HG03097 (cell line): ENCODE data around the gene EVC.

ENCODE experiments used
- ATAC-seq: cut with Tn5 transposase; IDR thresholded peaks from one replicate; pipeline ENCODE4 v1.9.1; 2021; ENCODE audit not compliant: unreplicated experiment, low FRiP score

Gene EVC

DNA sequence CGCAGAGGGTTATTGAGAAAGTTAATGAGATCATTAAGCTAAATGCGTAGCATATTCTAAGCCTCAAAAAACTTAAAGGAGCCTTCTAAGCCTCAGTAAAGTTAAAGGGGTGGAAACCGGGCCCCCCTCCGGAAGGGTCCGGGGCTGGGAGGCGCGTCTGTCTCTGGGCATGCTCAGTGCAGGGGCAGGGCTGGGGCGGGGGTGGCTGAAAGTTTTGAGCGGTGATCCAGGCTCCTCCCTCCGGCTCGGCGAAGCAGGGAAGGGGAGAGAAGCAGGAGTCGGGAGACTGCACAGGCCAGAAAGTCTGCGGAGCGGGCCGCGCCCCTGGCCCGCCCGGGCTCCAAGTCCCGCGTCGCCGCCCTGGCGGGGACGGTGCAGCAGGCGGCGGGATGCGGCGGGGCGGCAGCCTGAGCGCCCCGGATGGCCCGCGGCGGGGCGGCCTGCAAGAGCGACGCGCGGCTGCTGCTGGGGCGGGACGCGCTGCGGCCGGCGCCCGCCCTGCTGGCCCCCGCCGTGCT, at the start of gene EVC:
TSS of gene EVC (plus strand) at position 241 of the 518 bp plus-strand sequence. CDS start at position 421, 180 bp downstream.
- no peak for ATAC-seq

DNA sequence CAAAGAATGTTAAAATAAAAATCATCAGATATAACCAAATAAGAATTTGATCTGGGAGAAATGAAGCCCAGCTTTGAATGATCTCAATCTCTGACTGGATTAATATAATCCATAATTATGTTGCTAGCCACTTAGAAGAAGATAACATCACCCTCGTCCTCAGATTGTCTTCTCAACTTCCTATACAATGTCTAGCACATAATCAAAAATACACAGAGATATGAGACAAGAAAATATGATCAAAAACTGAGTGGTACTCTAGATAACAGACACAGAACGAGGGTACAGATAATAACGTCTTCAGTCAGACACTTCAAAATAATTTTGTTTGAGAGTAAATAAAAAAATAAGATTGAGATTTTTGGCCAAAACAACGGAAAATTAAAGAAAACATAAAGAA, 49.8 kb upstream of the EVC start:
- no peak for ATAC-seq

DNA sequence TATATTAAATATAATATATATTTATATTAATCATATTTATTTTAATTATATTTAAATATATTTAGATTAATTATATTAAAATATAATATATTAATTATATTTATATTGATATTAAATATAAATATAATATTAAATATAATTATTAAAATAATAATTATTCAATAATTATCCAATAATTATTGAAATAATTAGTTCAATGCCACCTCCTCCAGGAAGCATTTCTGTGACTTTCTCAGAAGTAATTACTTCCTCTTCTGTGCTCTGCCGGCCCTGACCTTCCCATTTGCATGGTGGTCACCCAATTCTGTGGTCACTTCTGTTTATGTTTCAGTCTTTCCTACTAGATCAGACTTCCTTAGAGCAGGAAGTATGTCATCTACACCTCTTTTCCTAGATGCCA, 48.4 kb upstream of the EVC start:
- ATAC-seq: no peak

DNA sequence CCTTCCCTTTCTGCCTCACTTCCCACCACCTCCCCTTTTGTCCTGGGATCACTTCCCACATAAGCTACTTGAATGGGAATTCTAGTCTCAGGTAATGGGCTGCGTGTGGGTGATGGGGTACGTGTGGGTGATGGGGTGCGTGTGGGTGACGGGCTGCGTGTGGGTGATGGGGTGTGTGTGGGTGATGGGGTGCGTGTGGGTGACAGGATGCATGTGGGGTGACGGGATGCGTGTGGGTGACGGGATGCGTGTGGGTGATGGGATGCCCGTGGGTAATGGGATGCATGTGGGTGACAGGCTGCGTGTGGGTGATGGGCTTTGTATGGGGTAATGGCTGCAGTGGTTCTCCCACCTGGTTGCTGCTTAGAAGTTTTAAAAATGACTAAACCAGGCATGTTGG, 46.2 kb upstream of the EVC start:
- no peak for ATAC-seq

DNA sequence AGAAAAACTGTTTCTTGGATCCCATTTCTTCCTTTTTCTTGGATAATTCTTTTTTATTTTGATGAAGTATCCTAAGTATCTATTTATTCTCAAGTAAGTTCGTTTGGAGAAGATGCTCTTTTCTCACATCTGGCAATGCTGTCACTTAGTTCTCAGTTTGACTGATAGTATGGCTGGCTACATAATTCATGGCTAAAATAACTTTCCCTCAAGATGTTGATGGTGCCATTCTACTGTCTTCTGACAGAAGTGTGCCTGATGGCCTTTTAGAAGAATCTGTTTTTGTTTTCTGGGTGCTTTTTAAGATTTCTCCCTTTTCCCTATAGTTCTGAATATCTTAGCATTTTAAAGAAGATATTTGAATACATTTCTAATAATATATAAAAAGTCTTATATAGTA, 44.3 kb upstream of the EVC start:
- no peak for ATAC-seq

DNA sequence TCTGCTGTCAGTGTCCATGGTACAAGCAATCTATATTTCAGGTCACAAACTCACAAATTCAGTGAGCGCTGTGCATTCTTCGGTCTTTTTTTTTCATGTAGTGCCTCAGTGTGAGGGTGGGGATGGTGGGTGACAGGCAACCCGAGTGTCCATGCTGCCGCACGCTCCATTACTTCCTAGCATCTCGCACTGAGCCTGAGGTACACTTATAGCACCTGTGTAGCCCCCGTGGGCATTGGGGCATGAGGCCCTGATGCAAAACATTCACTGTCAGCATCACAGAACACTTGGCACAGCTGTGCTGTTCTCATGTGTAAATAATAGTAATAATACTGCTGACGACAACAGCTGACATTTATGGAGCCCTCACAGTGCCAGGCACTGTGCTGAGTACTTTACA, 34.2 kb upstream of the EVC start:
- ATAC-seq: no peak

DNA sequence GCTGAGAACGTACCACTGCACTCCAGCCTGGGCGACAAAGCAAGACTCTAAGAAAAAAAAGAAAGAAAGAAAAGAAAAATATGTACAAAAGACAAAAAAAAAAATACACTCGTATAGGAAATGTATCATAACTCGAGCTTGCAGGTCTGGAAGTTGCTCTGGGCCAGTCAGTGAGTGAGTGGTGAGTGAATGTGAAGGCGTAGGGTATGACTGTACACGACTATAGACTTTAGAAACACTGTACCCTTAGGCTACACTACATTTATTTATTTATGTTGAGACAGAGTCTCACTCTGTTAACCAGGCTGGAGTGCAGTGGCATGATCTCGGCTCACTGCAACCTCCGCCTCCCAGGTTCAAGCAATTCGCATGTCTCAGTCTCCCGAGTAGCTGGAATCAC, 32.0 kb upstream of the EVC start:
- no peak for ATAC-seq

DNA sequence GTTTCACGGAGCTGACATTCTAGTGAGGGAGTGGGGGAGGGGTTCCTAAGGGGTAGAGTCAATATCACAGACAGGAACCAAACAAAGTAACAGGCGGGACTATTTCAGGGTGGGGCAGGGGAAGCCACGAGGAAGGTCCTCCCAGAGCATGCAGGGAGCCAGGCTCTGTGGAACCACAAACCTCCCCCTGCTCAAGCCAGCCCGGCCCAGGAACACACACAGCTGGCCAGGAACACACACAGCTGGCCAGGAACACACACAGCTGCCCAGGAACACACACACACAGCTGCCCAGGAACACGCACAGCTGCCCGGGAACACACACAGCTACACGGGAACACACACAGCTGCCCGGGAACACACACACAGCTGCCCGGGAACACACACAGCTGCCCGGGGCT, 27.4 kb upstream of the EVC start:
- no peak for ATAC-seq

DNA sequence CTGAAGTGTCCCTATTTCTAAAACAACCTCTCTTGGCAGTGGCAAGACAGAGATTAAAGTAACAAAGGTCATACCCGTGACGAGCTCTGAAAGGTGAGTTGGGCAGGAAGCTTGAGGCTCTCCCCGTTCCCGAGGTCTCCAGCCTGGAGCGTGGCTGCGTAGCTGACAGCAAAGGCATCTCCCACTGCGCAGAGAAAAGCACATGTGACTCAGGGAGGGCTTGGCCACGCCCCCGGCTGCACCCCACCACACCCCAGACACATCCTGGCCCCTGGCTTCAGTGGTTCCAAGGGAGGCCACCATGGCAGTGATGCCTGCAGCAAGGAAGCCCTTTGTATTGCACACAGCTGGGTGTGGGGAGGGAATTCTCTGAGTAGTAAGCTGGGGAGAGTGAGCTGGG, 25.7 kb upstream of the EVC start:
- no peak for ATAC-seq

DNA sequence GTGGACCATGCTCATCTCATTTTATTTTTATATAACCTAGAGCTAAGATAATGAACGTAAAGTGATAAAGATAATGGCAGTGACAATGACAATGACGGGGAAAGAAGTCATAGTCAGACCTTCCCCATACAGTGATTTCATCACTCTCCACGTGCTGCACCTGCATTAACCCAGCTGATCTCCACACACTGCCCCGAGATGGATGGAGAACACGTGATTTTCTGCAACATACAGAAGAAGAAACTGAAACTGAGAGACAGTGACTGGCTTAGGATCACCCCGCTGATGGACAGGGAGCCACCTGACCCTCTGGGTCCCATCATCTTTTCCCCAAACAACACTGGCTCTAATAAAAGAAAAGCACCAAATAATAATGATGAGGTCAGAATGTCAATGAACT, 24.7 kb upstream of the EVC start:
- ATAC-seq: no peak

DNA sequence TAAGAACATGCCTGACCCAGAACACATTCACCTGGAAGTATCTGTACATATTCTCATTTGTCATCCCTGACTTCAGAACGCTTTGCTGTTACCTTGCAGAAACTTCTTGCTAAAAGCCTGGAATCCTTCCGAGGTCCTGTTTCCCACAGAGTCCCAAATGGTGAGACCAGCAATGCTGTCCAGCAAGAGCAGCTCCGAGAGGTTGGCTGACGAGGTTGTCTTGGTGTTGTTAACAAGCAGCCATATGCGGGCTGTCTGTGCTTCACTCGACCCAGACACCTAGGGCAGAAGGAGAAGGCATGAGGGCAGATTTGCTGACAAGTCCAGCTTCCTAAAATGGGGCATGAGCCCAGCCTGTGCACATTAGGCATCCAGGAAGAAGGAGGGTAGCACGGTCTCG, 21.9 kb upstream of the EVC start:
- ATAC-seq: no peak

DNA sequence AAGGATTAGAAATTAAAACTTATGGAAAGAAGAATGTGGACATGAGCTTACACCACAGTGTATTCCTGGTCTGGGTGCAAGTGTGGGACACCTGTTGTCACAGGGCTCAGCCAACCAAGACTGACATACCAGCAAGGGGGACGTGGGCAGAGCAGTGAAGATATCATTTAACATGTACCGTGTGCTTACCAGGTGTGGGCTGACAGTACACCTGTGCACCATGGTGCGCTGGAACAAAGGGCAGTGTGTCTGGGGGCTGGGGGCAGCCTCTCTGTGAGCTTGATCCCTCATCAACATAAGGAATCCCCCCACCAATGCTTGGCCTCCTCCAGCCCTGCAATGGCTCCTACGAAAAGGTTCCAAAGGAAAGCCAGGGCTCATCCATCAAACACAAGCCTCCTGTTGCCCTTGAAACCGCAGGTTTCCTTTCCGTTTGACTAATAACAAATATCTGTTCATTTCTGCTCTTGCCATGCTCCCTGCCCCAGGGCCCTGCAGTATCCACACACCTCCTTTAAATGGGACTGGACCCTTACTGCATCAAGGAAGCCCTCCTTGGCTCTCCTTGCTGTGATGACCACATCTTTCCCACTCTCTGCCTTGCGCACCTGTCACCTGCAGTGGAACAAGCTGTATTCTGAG, 19.4 kb upstream of the EVC start:
- no peak for ATAC-seq

DNA sequence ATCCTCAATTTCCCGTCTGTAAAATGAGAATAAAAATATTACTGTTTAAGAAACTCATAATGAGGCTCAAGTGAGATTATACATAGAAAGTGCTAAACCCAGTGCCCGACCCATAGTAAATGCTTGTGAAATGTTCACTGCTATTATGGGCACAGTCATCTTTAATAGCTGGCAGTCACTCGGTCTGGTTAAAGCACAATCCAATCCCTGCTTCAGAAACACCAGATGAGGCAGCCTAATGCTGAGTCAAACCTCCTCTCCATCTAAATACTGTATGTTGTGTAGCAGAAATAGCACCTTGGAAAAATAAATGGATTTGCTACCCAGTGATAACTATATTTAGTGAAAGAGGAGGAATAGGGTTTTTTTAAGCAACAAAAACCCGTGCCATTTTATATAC, 17.1 kb upstream of the EVC start:
- ATAC-seq: no peak

DNA sequence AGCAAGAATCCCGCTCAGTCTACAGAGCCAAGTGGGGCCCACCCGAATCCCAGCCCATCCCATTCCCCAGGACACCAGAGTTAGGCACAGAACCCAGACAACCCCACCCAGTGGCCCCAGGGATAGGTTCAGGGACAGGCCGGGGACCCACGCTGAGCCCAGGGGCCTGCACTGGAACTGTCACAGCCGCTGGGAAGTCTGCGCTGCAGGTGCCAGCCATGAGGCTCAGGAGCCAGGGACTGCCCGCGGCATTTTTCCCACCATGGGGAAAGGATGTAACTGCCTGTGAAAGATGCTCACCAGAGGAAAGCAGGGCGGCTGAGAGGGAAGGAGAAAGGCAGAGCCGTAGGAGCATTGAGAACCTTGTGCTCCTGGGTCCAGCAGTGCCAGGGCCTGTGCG, 14.7 kb upstream of the EVC start:
- no peak for ATAC-seq

DNA sequence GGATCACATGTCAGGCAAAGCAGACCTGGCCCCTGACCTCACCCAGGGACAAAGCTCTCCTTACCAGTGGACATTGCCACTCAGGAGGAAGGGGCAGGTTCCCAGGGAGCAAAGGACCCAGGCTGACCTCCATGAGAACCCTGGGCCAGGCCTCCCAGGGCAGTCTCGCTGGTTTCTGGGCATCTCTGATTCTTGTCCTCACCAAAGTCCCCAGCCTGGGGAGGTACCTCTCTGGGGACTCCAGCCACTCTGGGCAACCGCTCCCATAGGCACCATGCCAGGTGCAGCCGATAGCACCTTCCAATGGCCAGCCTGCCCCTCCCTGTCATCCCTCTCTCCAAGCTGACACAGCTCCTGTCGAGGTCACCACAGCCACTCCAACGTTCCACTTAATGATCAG, 10.5 kb upstream of the EVC start:
- ATAC-seq: no peak

DNA sequence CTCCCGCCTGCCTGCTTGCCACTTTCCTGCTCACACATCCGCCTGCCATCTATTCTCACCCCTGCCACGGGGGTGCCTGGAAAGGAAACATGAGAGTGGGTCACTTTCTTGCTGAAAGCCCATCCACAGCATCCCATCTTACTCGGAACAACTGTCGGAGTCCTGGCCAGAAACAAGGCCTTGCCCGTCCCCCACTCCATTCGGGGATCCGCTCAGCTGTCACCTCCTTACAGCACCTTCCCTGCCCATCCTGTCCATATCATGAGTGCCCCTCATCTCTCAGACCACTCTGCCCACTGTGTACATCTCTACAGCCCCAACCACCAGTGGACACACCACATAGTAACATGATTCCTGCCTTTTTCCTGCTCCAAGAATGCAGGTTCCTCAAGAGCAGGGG, 9.0 kb upstream of the EVC start:
- ATAC-seq: no peak

DNA sequence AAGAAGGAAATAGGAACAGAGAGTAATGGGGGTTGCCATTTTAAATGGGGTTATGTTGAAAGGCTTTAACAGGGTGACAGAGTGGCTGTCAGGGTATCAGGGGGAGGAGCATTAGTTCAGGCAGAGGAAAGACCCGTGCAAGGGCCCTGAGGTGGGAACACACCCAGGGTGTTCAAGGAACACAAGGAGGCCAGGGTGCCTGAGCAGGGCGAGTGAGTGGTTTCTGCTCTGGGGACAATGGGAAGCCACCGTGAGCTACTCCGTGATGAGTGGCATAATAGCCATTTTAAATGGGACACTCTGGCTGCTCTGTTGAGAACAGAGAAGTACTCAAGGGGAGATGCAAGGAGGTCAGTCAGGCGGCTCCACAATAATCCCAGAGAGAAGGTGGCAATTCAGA, 7.2 kb upstream of the EVC start:
- ATAC-seq: no peak

DNA sequence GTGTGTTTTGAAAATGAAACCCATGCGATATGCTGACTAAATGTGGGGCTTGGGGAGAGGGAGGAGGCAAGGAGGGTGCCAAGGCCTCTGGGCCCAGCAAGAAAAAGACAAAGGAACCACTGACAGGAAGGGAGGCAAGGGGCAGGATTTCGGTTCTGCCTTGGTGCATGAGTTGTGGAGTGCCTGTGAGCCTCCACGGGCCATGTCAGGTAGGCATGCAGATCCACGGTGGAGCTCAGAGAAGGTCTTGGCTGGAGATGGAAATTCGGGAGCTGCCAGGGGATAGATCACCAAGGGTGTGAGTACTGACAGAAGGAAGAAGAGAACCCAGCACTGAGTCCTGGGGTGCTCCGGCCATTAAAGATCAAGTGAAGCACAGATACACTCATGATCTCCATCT, 6.7 kb upstream of the EVC start:
- no peak for ATAC-seq

DNA sequence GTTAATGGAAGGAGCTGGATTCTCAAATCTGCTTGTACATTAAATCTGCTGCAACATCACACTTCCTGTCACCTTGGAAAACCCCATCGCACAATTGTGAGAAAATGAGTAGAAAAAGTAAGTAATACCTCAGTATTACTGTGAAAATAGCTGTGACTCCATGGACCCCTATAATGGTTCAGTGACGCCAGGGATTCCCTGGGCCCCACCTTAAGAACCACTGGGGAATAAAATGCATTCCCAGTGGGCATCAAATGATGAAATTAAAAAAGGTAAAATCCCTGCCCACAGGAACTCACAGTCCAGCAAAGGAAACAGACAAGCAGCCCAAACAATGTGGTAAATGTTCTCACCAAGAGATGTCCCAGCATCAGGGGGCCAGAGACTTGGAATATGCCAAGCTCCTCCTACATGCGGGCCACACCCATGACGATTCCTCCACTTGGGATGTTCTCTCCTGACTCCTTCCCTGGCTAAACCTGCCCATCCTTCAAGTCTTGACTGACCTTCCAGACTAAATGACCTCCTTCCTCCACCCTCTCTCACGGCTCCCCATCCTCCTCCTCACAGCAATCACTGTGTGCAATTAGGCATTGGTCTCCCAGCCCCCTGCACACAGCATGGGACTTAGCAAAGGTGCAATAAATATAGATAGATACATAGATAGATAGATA, 5.2 kb upstream of the EVC start:
- ATAC-seq: no peak

DNA sequence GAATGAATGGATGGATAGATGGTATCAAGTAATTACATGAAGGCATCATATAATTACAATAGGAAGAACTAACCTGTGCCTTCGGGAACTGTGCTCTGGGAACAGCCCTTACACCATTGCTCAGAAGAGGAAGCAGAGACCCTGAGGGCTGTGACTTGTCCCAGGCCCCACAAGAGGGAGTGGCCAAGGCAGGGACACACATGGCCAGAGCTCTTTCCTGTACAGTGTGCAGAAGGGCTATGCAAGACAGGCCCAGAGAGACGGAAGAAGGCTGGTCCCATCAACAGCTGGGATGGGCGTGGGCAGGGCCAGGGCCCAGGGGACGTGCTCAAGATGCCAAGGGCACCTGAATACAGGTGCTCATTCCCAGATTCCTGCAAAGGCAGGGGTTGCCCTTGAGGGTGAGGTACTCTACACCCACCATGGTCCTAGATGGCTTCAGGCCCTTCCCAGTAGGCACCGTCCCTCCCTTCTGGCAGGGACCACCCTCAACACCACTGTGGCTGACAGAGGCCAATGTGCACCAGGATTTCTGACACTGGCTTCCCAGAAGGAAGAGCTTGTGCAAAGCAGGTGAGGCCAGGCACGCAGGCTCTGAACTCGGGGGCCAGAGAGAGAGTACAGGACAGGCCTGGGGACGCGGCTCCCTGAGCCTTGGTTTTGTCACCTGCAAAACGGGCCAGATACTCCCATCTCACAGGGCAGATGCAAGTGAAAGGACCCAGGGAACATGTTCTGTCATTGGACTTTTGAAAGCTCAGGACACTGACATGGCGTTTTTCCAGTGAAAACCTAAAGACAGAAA, 4.3 kb upstream of the EVC start:
- no peak for ATAC-seq

DNA sequence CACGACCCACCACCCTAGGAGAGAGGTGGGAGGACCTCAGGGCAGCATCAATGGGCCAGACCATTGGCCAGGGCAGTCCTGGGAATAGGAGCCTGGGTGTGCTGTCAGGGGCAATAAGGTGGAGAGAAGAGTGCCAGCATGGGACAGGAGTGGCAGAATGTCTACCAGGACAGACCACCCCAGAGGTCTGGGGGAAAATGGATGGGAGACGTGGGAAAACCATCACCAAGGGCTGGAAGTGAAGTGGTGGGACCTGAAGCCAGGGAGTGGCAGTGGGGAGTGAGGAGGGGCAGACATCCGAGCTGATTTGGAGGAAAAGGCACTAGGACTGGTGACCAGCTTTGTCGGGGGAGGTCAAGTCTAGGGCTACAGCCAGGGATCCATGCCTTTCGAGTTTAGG, 3.6 kb upstream of the EVC start:
- ATAC-seq: no peak
